ENCODE data around the gene OR4D2. TPM values are rescaled to one million over a fixed set of nuclear protein-coding genes. Genes with fewer than 3 reads are reported as not detected.

The OR4D2 gene
- total and polyA plus RNA-seq, 2 of the 13 experiments (the other 11 are each of a cell fraction or from before 2014, with no cell fraction given), result not detected

DNA sequence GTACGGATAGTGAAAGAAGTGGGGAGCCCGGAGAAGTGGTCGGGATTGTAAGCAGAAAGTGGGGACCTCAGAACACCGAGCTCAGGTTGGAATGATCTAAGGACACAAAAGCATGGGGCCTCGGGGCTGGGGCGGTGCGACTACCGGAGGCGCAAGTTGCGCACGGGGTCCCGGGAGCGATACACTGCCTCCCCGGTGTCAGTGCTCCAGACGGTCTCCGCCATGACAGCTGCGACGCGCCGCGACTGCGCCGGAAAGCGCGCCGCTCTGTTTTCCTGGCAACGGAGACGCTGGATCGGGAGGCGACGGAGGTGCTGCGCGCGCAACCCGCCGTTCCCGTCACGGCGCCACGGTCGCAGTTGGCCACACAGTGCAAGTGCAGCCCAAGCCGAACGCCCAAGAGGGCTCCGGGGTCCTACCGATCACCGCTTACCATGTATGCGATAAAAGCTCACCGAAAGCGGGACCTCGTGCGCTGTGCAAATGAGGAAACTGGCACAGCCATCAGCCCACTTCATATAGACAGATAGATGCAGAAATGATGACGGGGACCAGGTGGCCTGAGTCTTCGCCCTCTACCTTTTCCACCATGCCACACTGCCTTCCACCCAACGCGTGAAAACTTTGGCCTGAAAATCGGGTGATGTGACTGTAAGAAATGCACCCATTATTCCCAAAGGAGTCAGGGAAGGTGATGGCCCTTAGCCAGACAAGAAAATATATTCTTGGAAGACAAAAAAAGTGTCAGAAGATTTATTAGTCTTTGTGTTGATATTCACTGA is 52.4 kb downstream of the OR4D2 start, which contains the start of gene MKS1 (continued):
- peak; percentile 95 for TF ChIP-seq ZNF749 (CRISPR knock-in tag; IDR thresholded peaks at IDR 0.05; ENCODE audit: borderline replicate concordance)
- no peak for TF ChIP-seq PRPF4 (IDR thresholded peaks at IDR 0.05; ENCODE audit: low read depth, low read length, poor library complexity, severe bottlenecking)
- TF ChIP-seq SMARCE1 (IDR thresholded peaks at IDR 0.05; ENCODE audit: borderline replicate concordance), result no peak
- TF ChIP-seq, protein P1, sequence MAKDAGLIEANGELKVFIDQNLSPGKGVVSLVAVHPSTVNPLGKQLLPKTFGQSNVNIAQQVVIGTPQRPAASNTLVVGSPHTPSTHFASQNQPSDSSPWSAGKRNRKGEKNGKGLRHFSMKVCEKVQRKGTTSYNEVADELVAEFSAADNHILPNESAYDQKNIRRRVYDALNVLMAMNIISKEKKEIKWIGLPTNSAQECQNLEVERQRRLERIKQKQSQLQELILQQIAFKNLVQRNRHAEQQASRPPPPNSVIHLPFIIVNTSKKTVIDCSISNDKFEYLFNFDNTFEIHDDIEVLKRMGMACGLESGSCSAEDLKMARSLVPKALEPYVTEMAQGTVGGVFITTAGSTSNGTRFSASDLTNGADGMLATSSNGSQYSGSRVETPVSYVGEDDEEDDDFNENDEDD (CRISPR knock-in tag; IDR thresholded peaks at IDR 0.05; ENCODE audit: borderline replicate concordance), result peak; percentile 81; the same call in 1 of the 2 replicates
- TF ChIP-seq BRCA1 (CRISPR knock-in tag; IDR thresholded peaks at IDR 0.05), result peak; percentile 78; the same call in 1 of the 2 replicates
- no peak for TF ChIP-seq NONO (IDR thresholded peaks at IDR 0.05)
- peak; percentile 76; the same call in 1 of the 2 replicates for TF ChIP-seq NONO (CRISPR knock-in tag; conservative IDR thresholded peaks at IDR 0.05)
- peak; percentile 72; the same call in 1 of the 2 replicates for TF ChIP-seq GFI1 (CRISPR knock-in tag; IDR thresholded peaks at IDR 0.05; ENCODE audit: borderline replicate concordance)
- no peak; the same call in 1 of the 2 replicates for TF ChIP-seq HNF4A (CRISPR knock-in tag; IDR thresholded peaks at IDR 0.05)
- TF ChIP-seq, protein P2, sequence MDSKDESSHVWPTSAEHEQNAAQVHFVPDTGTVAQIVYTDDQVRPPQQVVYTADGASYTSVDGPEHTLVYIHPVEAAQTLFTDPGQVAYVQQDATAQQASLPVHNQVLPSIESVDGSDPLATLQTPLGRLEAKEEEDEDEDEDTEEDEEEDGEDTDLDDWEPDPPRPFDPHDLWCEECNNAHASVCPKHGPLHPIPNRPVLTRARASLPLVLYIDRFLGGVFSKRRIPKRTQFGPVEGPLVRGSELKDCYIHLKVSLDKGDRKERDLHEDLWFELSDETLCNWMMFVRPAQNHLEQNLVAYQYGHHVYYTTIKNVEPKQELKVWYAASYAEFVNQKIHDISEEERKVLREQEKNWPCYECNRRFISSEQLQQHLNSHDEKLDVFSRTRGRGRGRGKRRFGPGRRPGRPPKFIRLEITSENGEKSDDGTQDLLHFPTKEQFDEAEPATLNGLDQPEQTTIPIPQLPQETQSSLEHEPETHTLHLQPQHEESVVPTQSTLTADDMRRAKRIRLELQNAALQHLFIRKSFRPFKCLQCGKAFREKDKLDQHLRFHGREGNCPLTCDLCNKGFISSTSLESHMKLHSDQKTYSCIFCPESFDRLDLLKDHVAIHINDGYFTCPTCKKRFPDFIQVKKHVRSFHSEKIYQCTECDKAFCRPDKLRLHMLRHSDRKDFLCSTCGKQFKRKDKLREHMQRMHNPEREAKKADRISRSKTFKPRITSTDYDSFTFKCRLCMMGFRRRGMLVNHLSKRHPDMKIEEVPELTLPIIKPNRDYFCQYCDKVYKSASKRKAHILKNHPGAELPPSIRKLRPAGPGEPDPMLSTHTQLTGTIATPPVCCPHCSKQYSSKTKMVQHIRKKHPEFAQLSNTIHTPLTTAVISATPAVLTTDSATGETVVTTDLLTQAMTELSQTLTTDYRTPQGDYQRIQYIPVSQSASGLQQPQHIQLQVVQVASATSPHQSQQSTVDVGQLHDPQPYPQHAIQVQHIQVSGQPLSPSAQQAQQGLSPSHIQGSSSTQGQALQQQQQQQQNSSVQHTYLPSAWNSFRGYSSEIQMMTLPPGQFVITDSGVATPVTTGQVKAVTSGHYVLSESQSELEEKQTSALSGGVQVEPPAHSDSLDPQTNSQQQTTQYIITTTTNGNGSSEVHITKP (CRISPR knock-in tag; IDR thresholded peaks at IDR 0.05; ENCODE audit: low read depth), result peak; percentile 23; the same call in 1 of the 2 replicates
- peak; percentile 46; the same call in 1 of the 2 replicates for TF ChIP-seq PHF21A (CRISPR knock-in tag; IDR thresholded peaks at IDR 0.05)
- TF ChIP-seq, protein P3, sequence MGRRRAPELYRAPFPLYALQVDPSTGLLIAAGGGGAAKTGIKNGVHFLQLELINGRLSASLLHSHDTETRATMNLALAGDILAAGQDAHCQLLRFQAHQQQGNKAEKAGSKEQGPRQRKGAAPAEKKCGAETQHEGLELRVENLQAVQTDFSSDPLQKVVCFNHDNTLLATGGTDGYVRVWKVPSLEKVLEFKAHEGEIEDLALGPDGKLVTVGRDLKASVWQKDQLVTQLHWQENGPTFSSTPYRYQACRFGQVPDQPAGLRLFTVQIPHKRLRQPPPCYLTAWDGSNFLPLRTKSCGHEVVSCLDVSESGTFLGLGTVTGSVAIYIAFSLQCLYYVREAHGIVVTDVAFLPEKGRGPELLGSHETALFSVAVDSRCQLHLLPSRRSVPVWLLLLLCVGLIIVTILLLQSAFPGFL (CRISPR knock-in tag; IDR thresholded peaks at IDR 0.05), result 0 out of 2 replicates have a peak, but pooled peaks have one; percentile 32
- TF ChIP-seq, protein P4, sequence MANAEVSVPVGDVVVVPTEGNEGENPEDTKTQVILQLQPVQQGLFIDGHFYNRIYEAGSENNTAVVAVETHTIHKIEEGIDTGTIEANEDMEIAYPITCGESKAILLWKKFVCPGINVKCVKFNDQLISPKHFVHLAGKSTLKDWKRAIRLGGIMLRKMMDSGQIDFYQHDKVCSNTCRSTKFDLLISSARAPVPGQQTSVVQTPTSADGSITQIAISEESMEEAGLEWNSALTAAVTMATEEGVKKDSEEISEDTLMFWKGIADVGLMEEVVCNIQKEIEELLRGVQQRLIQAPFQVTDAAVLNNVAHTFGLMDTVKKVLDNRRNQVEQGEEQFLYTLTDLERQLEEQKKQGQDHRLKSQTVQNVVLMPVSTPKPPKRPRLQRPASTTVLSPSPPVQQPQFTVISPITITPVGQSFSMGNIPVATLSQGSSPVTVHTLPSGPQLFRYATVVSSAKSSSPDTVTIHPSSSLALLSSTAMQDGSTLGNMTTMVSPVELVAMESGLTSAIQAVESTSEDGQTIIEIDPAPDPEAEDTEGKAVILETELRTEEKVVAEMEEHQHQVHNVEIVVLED (CRISPR knock-in tag; IDR thresholded peaks at IDR 0.05; ENCODE audit: borderline replicate concordance), result peak; percentile 95
- TF ChIP-seq ZKSCAN1 (IDR thresholded peaks at IDR 0.05; ENCODE audit: low read length), result no peak
- TF ChIP-seq ZNF432 (CRISPR knock-in tag; IDR thresholded peaks at IDR 0.05; ENCODE audit: borderline replicate concordance), result no peak
- TF ChIP-seq FOXP1 (IDR thresholded peaks at IDR 0.05), result no peak
- TF ChIP-seq FOXP1 (CRISPR knock-in tag; IDR thresholded peaks at IDR 0.05), result no peak
- TF ChIP-seq FOXJ3 (CRISPR knock-in tag; IDR thresholded peaks at IDR 0.05; ENCODE audit: borderline replicate concordance), result peak; percentile 70
- no peak for TF ChIP-seq KDM1A (CRISPR knock-in tag; IDR thresholded peaks at IDR 0.05)
- TF ChIP-seq PHF20 (CRISPR knock-in tag; IDR thresholded peaks at IDR 0.05), result peak; percentile 97
- TF ChIP-seq CBX5 (CRISPR knock-in tag; IDR thresholded peaks at IDR 0.05; ENCODE audit: borderline replicate concordance), result peak; percentile 85; the same call in 1 of the 2 replicates

Data from HepG2 (cell line).